IPS-11a (cell line): ENCODE data around the gene REXO5.
"Not testable (repeated sequence)": the region's sequence is repeated elsewhere in the genome, so short reads cannot be mapped to it uniquely, and the experiment has no call there.

Experiments used
- H3K4me3 ChIP-seq: one replicate; pipeline ENCODE4 v1.5.1; 2013; ENCODE audit warnings: low read depth, low read length, control low read depth

The REXO5 gene

GRCh38 chr16:20847550-20847949 lies 41.2 kb downstream of the REXO5 start:
- H3K4me3 ChIP-seq: no peak overlapping the region

- no peak overlapping the region for H3K4me3 ChIP-seq
Measured at GRCh38 chr16:20849589-20850390, 43.5 kb downstream of the REXO5 start.

- no peak overlapping the region for H3K4me3 ChIP-seq
Measured at GRCh38 chr16:20850981-20851380, 44.7 kb downstream of the REXO5 start.

GRCh38 chr16:20851601-20852000 lies 45.3 kb downstream of the REXO5 start:
- no peak overlapping the region for H3K4me3 ChIP-seq

GRCh38 chr16:20853143-20853542 lies 46.8 kb downstream of the REXO5 start:
- no peak overlapping the region for H3K4me3 ChIP-seq

- H3K4me3 ChIP-seq: no peak overlapping the region
Measured at GRCh38 chr16:20853981-20854620, 47.8 kb downstream of the REXO5 start.

GRCh38 chr16:20854963-20855362 lies 48.6 kb downstream of the REXO5 start:
- no peak overlapping the region for H3K4me3 ChIP-seq

- no peak overlapping the region for H3K4me3 ChIP-seq
Measured at GRCh38 chr16:20857281-20857680, 51.0 kb downstream of the REXO5 start.

GRCh38 chr16:20859229-20859628 lies 52.9 kb downstream of the REXO5 start:
- H3K4me3 ChIP-seq: no peak overlapping the region

GRCh38 chr16:20859699-20860098 lies 53.4 kb downstream of the REXO5 start:
- no peak overlapping the region for H3K4me3 ChIP-seq

- no peak overlapping the region for H3K4me3 ChIP-seq
Measured at GRCh38 chr16:20860361-20860760, 54.0 kb downstream of the REXO5 start.

GRCh38 chr16:20860995-20861394 lies 54.7 kb downstream of the REXO5 start:
- not testable (repeated sequence) for H3K4me3 ChIP-seq

- no peak overlapping the region for H3K4me3 ChIP-seq
Measured at GRCh38 chr16:20862162-20862960, 56.0 kb downstream of the REXO5 start.

GRCh38 chr16:20864376-20864775 lies 58.0 kb downstream of the REXO5 start:
- H3K4me3 ChIP-seq: not testable (repeated sequence)

GRCh38 chr16:20865420-20866131 lies 59.2 kb downstream of the REXO5 start:
- H3K4me3 ChIP-seq: no peak overlapping the region

- H3K4me3 ChIP-seq: no peak overlapping the region
Measured at GRCh38 chr16:20866145-20866772, 59.9 kb downstream of the REXO5 start.

GRCh38 chr16:20866801-20867200 lies 60.5 kb downstream of the REXO5 start:
- no peak overlapping the region for H3K4me3 ChIP-seq

- no peak overlapping the region for H3K4me3 ChIP-seq
Measured at GRCh38 chr16:20867585-20867984, 61.3 kb downstream of the REXO5 start.

GRCh38 chr16:20868890-20869289 lies 62.6 kb downstream of the REXO5 start:
- H3K4me3 ChIP-seq: no peak overlapping the region

GRCh38 chr16:20870122-20870820 lies 63.9 kb downstream of the REXO5 start:
- H3K4me3 ChIP-seq: no peak overlapping the region
